HCT116 (cell line): ENCODE data around the gene ANP32B.

Source experiments
- CBX3 ChIP-seq: IDR thresholded peaks from 2 replicates; pipeline ENCODE4 v1.6.1; 2012; ENCODE audit warnings: low read depth
- EZH2 ChIP-seq: fragments of 200-600 bp; sonication (generic); IDR thresholded peaks from 2 replicates; pipeline ENCODE4 v1.6.1; 2017; ENCODE audit warnings: antibody characterized with exemption, mixed run types
- EZH2phosphoT487 ChIP-seq: fragments of 200-600 bp; IDR thresholded peaks from 2 replicates; pipeline ENCODE4 v1.6.1; 2018; ENCODE audit warnings: antibody characterized with exemption, borderline replicate concordance
- POLR2A ChIP-seq: IDR thresholded peaks from 2 replicates; pipeline ENCODE4 v1.7.0; 2011; ENCODE audit warnings: borderline replicate concordance; ENCODE audit not compliant: insufficient read depth, insufficient read length; ENCODE audit errors: extremely low read depth
- POLR2AphosphoS5 ChIP-seq: IDR thresholded peaks from 2 replicates; pipeline ENCODE4 v1.6.1; 2011; ENCODE audit warnings: mild to moderate bottlenecking, low read depth, low read length, moderate library complexity
- RAD21 ChIP-seq: IDR thresholded peaks from 2 replicates; pipeline ENCODE4 v1.6.1; 2012; ENCODE audit warnings: low read depth, mild to moderate bottlenecking
- SP1 ChIP-seq: IDR thresholded peaks from 2 replicates; pipeline ENCODE4 v1.6.1; 2012; ENCODE audit warnings: low read depth
- YY1 ChIP-seq: IDR thresholded peaks from 2 replicates; pipeline ENCODE4 v1.6.1; 2011; ENCODE audit warnings: low read length, low read depth, moderate library complexity, mild to moderate bottlenecking; ENCODE audit not compliant: insufficient replicate concordance; ENCODE audit errors: extremely low read depth
- ZFX ChIP-seq: fragments of 450-650 bp; IDR thresholded peaks from 2 replicates; pipeline ENCODE4 v1.6.1; 2017
- TF ChIP-seq, protein P1 (sequence below): IDR thresholded peaks from 2 replicates; pipeline ENCODE4 v1.6.1; 2012
- TF ChIP-seq, protein P2 (sequence below), 3 experiments: fragments of 200-600 bp in 1 of 3; sonication (generic) in 1 of 3; IDR thresholded peaks in 2 of 3; conservative IDR thresholded peaks in 1 of 3; 2 replicates each; pipeline ENCODE4 v1.5.1; 2012 to 2017; ENCODE audit warnings: low read depth in 2 of 3, low read length in 2 of 3, antibody characterized with exemption in 1 of 3, borderline replicate concordance in 1 of 3, control low read depth in 1 of 3, mild to moderate bottlenecking in 1 of 3, mixed read lengths in 1 of 3, mixed run types in 1 of 3, moderate library complexity in 1 of 3; ENCODE audit not compliant: insufficient read depth in 1 of 3
- TF ChIP-seq, protein P3 (sequence below): IDR thresholded peaks from 2 replicates; pipeline ENCODE4 v1.6.1; 2012
- TF ChIP-seq, protein P4 (sequence below): IDR thresholded peaks from 2 replicates; pipeline ENCODE4 v1.6.1; 2011; ENCODE audit warnings: mild to moderate bottlenecking, low read length, moderate library complexity; ENCODE audit not compliant: insufficient replicate concordance; ENCODE audit errors: extremely low read depth
- TF ChIP-seq, protein P5 (sequence below): IDR thresholded peaks from 2 replicates; pipeline ENCODE4 v1.6.1; 2012; ENCODE audit warnings: low read depth

DNA sequence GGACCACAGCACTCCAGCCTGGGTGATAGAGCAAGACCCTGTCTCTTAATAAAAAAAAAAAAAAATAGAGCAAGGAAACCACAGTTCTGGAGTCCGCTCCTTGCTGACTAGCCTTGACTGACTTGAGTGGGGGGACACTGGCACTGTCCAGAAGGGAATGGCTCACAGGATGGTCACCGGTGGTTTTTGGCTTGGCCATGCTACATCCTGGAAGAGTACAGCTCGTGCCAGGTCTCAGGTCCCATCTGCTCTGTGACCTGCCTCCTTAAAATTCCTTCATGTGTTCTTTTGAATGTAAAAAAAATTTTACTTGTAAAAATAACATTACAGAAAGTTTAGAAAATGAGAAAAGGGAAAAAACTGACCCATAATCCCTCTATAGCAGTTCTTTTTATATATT, 79.0 kb downstream of the ANP32B start:
- TF ChIP-seq EZH2phosphoT487 (no peak), POLR2AphosphoS5 (no peak), EZH2 (no peak), POLR2A (no peak), SP1 (no peak), ZFX (no peak), CBX3 (no peak), RAD21 (no peak), YY1 (no peak)
- TF ChIP-seq, protein P1, sequence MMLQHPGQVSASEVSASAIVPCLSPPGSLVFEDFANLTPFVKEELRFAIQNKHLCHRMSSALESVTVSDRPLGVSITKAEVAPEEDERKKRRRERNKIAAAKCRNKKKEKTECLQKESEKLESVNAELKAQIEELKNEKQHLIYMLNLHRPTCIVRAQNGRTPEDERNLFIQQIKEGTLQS: no peak
- TF ChIP-seq, protein P2, sequence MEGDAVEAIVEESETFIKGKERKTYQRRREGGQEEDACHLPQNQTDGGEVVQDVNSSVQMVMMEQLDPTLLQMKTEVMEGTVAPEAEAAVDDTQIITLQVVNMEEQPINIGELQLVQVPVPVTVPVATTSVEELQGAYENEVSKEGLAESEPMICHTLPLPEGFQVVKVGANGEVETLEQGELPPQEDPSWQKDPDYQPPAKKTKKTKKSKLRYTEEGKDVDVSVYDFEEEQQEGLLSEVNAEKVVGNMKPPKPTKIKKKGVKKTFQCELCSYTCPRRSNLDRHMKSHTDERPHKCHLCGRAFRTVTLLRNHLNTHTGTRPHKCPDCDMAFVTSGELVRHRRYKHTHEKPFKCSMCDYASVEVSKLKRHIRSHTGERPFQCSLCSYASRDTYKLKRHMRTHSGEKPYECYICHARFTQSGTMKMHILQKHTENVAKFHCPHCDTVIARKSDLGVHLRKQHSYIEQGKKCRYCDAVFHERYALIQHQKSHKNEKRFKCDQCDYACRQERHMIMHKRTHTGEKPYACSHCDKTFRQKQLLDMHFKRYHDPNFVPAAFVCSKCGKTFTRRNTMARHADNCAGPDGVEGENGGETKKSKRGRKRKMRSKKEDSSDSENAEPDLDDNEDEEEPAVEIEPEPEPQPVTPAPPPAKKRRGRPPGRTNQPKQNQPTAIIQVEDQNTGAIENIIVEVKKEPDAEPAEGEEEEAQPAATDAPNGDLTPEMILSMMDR (IDR thresholded peaks at IDR 0.05 in 2 of 3, conservative IDR thresholded peaks at IDR 0.05 in 1 of 3; ENCODE audit: borderline replicate concordance in 1 of 3, insufficient read depth in 1 of 3, low read depth in 2 of 3, low read length in 2 of 3): no peak
- TF ChIP-seq, protein P3, sequence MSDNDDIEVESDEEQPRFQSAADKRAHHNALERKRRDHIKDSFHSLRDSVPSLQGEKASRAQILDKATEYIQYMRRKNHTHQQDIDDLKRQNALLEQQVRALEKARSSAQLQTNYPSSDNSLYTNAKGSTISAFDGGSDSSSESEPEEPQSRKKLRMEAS: no peak
- TF ChIP-seq, protein P4, sequence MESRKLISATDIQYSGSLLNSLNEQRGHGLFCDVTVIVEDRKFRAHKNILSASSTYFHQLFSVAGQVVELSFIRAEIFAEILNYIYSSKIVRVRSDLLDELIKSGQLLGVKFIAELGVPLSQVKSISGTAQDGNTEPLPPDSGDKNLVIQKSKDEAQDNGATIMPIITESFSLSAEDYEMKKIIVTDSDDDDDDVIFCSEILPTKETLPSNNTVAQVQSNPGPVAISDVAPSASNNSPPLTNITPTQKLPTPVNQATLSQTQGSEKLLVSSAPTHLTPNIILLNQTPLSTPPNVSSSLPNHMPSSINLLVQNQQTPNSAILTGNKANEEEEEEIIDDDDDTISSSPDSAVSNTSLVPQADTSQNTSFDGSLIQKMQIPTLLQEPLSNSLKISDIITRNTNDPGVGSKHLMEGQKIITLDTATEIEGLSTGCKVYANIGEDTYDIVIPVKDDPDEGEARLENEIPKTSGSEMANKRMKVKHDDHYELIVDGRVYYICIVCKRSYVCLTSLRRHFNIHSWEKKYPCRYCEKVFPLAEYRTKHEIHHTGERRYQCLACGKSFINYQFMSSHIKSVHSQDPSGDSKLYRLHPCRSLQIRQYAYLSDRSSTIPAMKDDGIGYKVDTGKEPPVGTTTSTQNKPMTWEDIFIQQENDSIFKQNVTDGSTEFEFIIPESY: no peak
- TF ChIP-seq, protein P5, sequence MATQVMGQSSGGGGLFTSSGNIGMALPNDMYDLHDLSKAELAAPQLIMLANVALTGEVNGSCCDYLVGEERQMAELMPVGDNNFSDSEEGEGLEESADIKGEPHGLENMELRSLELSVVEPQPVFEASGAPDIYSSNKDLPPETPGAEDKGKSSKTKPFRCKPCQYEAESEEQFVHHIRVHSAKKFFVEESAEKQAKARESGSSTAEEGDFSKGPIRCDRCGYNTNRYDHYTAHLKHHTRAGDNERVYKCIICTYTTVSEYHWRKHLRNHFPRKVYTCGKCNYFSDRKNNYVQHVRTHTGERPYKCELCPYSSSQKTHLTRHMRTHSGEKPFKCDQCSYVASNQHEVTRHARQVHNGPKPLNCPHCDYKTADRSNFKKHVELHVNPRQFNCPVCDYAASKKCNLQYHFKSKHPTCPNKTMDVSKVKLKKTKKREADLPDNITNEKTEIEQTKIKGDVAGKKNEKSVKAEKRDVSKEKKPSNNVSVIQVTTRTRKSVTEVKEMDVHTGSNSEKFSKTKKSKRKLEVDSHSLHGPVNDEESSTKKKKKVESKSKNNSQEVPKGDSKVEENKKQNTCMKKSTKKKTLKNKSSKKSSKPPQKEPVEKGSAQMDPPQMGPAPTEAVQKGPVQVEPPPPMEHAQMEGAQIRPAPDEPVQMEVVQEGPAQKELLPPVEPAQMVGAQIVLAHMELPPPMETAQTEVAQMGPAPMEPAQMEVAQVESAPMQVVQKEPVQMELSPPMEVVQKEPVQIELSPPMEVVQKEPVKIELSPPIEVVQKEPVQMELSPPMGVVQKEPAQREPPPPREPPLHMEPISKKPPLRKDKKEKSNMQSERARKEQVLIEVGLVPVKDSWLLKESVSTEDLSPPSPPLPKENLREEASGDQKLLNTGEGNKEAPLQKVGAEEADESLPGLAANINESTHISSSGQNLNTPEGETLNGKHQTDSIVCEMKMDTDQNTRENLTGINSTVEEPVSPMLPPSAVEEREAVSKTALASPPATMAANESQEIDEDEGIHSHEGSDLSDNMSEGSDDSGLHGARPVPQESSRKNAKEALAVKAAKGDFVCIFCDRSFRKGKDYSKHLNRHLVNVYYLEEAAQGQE: no peak
